Ishikawa (cell line): ENCODE results near the gene COL27A1.

ENCODE experiments used
- CEBPB ChIP-seq: IDR thresholded peaks from 2 replicates; pipeline ENCODE4 v1.6.1; 2012
- CREB1 ChIP-seq: IDR thresholded peaks from 2 replicates; pipeline ENCODE4 v1.6.1; 2012; ENCODE audit warnings: low read depth
- EGR1 ChIP-seq: IDR thresholded peaks from 2 replicates; pipeline ENCODE4 v1.6.1; 2012
- EP300 ChIP-seq: IDR thresholded peaks from 2 replicates; pipeline ENCODE4 v1.6.1; 2012; ENCODE audit warnings: borderline replicate concordance
- FOXM1 ChIP-seq: IDR thresholded peaks from 2 replicates; pipeline ENCODE4 v1.6.1; 2012; ENCODE audit warnings: low read depth, borderline replicate concordance
- NFIC ChIP-seq: IDR thresholded peaks from 2 replicates; pipeline ENCODE4 v1.6.1; 2012
- RAD21 ChIP-seq: IDR thresholded peaks from 2 replicates; pipeline ENCODE4 v1.6.1; 2012; ENCODE audit warnings: low read depth
- TAF1 ChIP-seq: IDR thresholded peaks from 2 replicates; pipeline ENCODE4 v1.6.1; 2012; ENCODE audit warnings: low read depth, mild to moderate bottlenecking
- TCF12 ChIP-seq: IDR thresholded peaks from 2 replicates; pipeline ENCODE4 v1.6.1; 2012; ENCODE audit warnings: low read depth
- TEAD4 ChIP-seq: IDR thresholded peaks from 2 replicates; pipeline ENCODE4 v1.6.1; 2012
- YY1 ChIP-seq: IDR thresholded peaks from 2 replicates; pipeline ENCODE4 v1.6.1; 2012; ENCODE audit warnings: low read depth
- ZBTB7A ChIP-seq: IDR thresholded peaks from 2 replicates; pipeline ENCODE4 v1.6.1; 2012; ENCODE audit warnings: low read depth
- TF ChIP-seq, protein P1 (sequence below): IDR thresholded peaks from 2 replicates; pipeline ENCODE4 v1.6.1; 2012
- TF ChIP-seq, protein P2 (sequence below): IDR thresholded peaks from 2 replicates; pipeline ENCODE4 v1.6.1; 2012
- TF ChIP-seq, protein P3 (sequence below): IDR thresholded peaks from 2 replicates; pipeline ENCODE4 v1.6.1; 2012; ENCODE audit warnings: low read depth, mild to moderate bottlenecking

Gene COL27A1

DNA sequence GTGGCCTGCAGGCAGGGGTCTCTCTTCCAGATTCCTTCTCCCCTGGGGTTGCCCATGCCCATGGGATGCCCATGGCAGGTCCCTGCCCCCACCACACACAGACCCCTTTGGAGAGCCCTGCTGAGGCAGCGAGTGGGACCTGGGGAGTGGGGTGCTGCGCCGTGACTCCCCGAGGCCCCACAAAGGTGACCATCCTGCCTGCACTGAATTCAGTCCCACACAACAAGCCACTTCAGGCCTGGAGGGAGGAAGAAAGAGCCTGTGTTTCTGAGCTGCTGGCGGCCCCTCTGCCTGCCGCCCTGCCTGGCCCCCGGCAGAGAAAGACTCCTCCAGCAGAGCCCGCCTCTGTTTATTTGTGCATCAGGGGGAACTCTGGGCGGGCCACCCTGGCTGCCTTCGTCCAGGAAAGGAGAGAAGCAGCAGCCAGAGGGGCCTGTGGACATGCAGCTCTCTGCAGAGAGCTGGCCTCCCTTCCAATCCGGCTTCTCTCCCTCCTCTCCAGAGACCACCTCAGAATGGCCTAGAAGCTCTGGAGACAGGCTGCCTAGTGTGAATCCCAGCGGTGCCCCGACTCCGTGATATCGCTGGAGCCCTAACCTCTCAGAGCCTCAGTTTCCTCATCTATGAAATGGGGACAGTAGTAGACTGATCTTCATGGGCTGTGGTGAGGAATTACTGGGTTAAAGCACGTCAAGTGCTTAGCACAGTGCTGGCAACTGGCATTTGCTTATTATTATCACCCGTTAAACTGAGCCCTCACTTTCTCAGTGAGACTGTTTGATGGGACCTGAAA is 72.9 kb downstream of the COL27A1 start:
- TF ChIP-seq TEAD4: no peak
- TF ChIP-seq, protein P1, sequence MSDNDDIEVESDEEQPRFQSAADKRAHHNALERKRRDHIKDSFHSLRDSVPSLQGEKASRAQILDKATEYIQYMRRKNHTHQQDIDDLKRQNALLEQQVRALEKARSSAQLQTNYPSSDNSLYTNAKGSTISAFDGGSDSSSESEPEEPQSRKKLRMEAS: no peak

DNA sequence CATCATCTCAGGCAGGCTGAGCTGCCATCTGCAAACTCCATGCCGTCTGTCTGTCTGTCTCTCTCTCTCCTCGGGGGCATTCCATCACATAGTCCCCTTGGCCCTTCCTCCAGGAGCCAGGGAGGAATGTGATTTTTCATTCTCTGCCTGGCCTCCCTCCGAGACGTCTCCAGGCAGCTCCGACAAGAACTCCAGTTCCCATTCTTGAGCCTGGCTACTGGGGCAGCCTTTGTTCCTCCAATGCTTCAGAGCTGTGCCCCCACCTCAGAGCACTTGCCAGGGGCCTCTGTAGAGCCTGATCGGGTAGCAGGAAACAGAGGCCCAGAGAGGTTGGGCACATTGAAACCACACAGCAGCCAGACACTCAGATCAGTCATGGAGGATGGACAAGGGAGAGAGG is 74.0 kb downstream of the COL27A1 start:
- TF ChIP-seq, protein P2, sequence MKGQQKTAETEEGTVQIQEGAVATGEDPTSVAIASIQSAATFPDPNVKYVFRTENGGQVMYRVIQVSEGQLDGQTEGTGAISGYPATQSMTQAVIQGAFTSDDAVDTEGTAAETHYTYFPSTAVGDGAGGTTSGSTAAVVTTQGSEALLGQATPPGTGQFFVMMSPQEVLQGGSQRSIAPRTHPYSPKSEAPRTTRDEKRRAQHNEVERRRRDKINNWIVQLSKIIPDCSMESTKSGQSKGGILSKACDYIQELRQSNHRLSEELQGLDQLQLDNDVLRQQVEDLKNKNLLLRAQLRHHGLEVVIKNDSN: no peak
- TF ChIP-seq, protein P3, sequence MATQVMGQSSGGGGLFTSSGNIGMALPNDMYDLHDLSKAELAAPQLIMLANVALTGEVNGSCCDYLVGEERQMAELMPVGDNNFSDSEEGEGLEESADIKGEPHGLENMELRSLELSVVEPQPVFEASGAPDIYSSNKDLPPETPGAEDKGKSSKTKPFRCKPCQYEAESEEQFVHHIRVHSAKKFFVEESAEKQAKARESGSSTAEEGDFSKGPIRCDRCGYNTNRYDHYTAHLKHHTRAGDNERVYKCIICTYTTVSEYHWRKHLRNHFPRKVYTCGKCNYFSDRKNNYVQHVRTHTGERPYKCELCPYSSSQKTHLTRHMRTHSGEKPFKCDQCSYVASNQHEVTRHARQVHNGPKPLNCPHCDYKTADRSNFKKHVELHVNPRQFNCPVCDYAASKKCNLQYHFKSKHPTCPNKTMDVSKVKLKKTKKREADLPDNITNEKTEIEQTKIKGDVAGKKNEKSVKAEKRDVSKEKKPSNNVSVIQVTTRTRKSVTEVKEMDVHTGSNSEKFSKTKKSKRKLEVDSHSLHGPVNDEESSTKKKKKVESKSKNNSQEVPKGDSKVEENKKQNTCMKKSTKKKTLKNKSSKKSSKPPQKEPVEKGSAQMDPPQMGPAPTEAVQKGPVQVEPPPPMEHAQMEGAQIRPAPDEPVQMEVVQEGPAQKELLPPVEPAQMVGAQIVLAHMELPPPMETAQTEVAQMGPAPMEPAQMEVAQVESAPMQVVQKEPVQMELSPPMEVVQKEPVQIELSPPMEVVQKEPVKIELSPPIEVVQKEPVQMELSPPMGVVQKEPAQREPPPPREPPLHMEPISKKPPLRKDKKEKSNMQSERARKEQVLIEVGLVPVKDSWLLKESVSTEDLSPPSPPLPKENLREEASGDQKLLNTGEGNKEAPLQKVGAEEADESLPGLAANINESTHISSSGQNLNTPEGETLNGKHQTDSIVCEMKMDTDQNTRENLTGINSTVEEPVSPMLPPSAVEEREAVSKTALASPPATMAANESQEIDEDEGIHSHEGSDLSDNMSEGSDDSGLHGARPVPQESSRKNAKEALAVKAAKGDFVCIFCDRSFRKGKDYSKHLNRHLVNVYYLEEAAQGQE: no peak
- no peak for TF ChIP-seq TEAD4
- TF ChIP-seq CREB1: no peak
- TF ChIP-seq EGR1: no peak

DNA sequence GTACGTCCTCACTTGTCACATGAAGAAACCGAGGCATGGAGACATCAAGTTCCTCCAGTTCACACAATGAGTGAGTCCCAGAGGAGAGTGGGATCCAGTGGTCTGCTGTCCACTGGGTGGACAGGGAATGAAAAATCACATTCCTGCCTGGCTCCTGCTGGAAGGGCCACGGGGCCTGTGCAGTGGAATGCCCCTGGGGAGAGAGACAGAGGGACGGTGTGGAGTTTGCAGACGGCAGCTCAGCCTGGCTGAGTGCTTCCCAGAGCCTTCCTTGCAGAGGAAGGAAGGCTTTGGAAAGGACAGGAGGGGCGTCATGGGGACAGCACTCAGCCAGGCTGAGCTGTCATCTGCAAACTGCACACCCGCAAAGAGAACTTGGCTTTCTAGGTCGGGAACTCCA is 74.7 kb downstream of the COL27A1 start:
- TF ChIP-seq, protein P3: no peak
- no peak for TF ChIP-seq EGR1
- TF ChIP-seq, protein P2: no peak
- TF ChIP-seq RAD21: no peak
- no peak for TF ChIP-seq CEBPB
- TF ChIP-seq CREB1: no peak
- no peak for TF ChIP-seq YY1
- no peak for TF ChIP-seq NFIC
- TF ChIP-seq EP300: no peak
- TF ChIP-seq FOXM1: no peak
- TF ChIP-seq TAF1: no peak
- no peak for TF ChIP-seq TEAD4
- TF ChIP-seq, protein P1: no peak
- no peak for TF ChIP-seq ZBTB7A

DNA sequence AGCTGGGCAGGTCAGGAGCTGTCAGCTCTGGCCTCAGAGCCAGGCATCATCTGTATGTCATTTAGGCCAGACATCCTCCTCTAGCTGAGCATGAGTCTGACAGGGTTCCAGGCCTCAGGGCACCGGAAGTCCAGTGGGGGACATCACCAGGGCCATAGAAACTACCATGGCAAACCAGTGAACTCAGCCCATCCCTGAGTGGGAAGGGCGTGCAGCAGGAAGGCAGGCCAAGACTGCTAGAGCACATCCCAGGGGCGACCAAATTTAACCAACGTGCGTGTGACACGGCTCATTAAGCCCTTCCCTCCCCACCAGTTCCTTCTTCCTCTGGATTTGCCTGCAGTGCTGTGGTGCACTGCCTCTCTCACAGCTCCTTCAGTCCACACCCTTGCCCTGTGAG is 75.9 kb downstream of the COL27A1 start:
- TF ChIP-seq, protein P2: no peak
- no peak for TF ChIP-seq CEBPB
- TF ChIP-seq RAD21: no peak
- no peak for TF ChIP-seq EP300
- no peak for TF ChIP-seq FOXM1

DNA sequence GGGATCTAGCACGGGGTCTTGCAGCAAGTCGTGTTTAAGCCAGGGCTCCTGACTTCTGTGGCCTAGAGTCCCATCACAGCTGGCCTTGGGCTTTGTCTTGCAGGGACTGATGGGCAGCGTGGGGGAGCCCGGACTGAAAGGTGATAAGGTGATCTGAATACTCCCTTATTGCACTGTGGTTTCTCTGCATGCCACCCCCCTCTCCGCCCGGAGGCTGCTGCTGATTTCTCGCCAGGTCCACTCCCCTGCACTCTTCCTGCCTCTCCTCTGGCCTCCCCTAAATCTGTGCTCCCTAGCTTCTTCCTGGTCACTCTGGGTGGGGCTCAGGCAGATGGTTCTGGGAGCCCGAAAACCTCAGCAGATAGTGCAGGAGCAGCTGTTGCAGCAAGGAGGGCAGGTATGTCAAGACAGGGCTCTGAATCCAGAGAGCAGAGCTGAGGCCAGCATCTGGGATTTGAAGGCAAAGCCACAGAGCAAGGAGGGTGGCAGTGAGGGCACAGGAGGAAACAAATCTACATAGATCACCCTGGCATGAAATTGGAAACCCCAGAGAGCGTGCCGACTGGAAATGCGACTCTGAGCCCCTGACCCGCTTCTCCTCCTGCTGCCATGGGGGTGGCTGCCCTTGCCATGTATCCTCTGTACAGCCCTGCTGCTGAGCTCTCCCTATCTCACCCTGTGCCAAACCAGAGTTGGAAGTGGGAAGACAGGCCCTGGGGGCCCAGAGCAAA is 76.5 kb downstream of the COL27A1 start:
- TF ChIP-seq CEBPB (no peak), RAD21 (no peak), TEAD4 (no peak), TCF12 (no peak), EGR1 (no peak), YY1 (no peak), ZBTB7A (no peak), TAF1 (no peak), CREB1 (no peak), FOXM1 (no peak), EP300 (no peak), NFIC (no peak)
- TF ChIP-seq, protein P1: no peak
- TF ChIP-seq, protein P2: no peak
- TF ChIP-seq, protein P3: no peak
